Hepatocyte (in vitro differentiated cells): ENCODE data around the gene ESYT3. TPM values are rescaled to one million over a fixed set of nuclear protein-coding genes. Genes with fewer than 3 reads are reported as not detected.

Source experiments
- DNase-seq: peaks from one replicate; pipeline ENCODE4 v3.0.0-alpha.2; 2016; ENCODE audit warnings: low spot score
- H2AFZ ChIP-seq: fragments of 200-600 bp; sonication (generic); 2 replicates; pipeline ENCODE4 v1.6.0; 2016; ENCODE audit warnings: antibody characterized with exemption, mild to moderate bottlenecking
- H3K27ac ChIP-seq: fragments of 200-600 bp; sonication (generic); 2 replicates; pipeline ENCODE4 v1.5.1; 2016; ENCODE audit warnings: mild to moderate bottlenecking
- H3K27me3 ChIP-seq: fragments of 200-600 bp; sonication (generic); 2 replicates; pipeline ENCODE4 v1.6.1; 2016
- H3K36me3 ChIP-seq: fragments of 200-600 bp; sonication (generic); replicated peaks from 2 replicates; pipeline ENCODE4 v1.5.1; 2016; ENCODE audit warnings: low read depth; ENCODE audit not compliant: insufficient read depth
- H3K4me1 ChIP-seq: fragments of 200-600 bp; sonication (generic); 2 replicates; pipeline ENCODE4 v1.5.1; 2016; ENCODE audit warnings: mild to moderate bottlenecking, moderate library complexity; ENCODE audit not compliant: insufficient read depth
- H3K4me2 ChIP-seq: fragments of 200-600 bp; sonication (generic); 2 replicates; pipeline ENCODE4 v1.6.0; 2016
- H3K4me3 ChIP-seq: fragments of 200-600 bp; sonication (generic); 2 replicates; pipeline ENCODE4 v1.5.1; 2016; ENCODE audit warnings: mild to moderate bottlenecking
- H3K79me2 ChIP-seq: fragments of 200-600 bp; sonication (generic); 2 replicates; pipeline ENCODE4 v1.6.0; 2017; ENCODE audit warnings: mild to moderate bottlenecking
- H3K9me2 ChIP-seq: fragments of 200-600 bp; sonication (generic); replicated peaks from 2 replicates; pipeline ENCODE4 v1.6.0; 2017; ENCODE audit warnings: mild to moderate bottlenecking; ENCODE audit not compliant: insufficient read depth
- H3K9me3 ChIP-seq: fragments of 200-600 bp; sonication (generic); 2 replicates; pipeline ENCODE4 v1.5.1; 2016; ENCODE audit warnings: low read depth, mild to moderate bottlenecking
- H4K20me1 ChIP-seq: fragments of 200-600 bp; sonication (generic); 2 replicates; pipeline ENCODE4 v1.6.0; 2016; ENCODE audit warnings: mild to moderate bottlenecking; ENCODE audit not compliant: insufficient read depth, poor library complexity, severe bottlenecking
- EZH2 ChIP-seq: fragments of 200-600 bp; sonication (generic); IDR thresholded peaks from 2 replicates; pipeline ENCODE4 v1.6.1; 2016; ENCODE audit warnings: antibody characterized with exemption, mild to moderate bottlenecking, borderline replicate concordance
- EZH2phosphoT487 ChIP-seq: fragments of 200-600 bp; sonication (generic); IDR thresholded peaks from one replicate; pipeline ENCODE4 v1.6.1; 2018; ENCODE audit warnings: antibody characterized with exemption, mild to moderate bottlenecking, low read depth, moderate library complexity; ENCODE audit not compliant: unreplicated experiment, severe bottlenecking
- WGBS: methylation state at CpG from one replicate; pipeline ENCODE4 v1.1.6; 2016; ENCODE audit warnings: low lambda C conversion rate; ENCODE audit errors: missing lambda C conversion rate; 5-methylcytosine and 5-hydroxymethylcytosine counted together
- polyA plus RNA-seq: library from polyadenylated mRNA; unstranded; fragments of >200 nt; fragmentation: Nextera tagmentation; extraction: Ambion mirVana; gene quantifications from 2 replicates; pipeline ENCODE4 v1.2.1, GENCODE V29; 2016
- total RNA-seq: library from RNA; depleted of rRNA; stranded (reverse); fragments of >200 nt; gene quantifications from 2 replicates; pipeline ENCODE4 v1.2.3, GENCODE V29; 2014
- TF ChIP-seq, protein P1 (sequence below): fragments of 200-600 bp; sonication (generic); IDR thresholded peaks from 2 replicates; pipeline ENCODE4 v1.5.1; 2016; ENCODE audit warnings: antibody characterized with exemption, mild to moderate bottlenecking; ENCODE audit not compliant: poor library complexity

Gene ESYT3
- total and polyA plus RNA-seq, 2 experiments from 2014 or later = 0.47 to 1.1 TPM

DNA sequence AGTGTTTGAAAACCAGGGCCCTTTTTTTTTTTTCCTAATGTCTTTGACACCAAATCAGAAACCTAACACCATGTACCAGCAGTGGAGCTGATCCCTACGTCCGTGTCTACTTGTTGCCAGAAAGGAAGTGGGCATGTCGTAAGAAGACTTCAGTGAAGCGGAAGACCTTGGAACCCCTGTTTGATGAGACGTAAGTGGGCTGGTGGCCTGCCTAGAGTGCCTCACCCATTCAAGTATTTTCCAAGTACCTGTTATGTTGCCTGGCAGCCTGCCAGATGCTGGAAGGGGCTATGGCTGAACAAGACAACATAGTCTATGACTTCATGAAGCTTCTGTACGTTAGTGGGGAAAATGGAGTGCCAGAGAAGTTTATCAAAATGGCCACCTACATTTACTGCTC lies 39.7 kb downstream of the ESYT3 start:
- Histone ChIP-seq H4K20me1 (no peaks in the 10 kb centered on the region), H3K9me3 (no peaks in the 10 kb centered on the region), H3K4me2 (no peak overlapping the region), H3K36me3 (no peaks in the 10 kb centered on the region), H3K4me1 (no peaks in the 10 kb centered on the region), H3K27ac (no peak overlapping the region), H2AFZ (no peak overlapping the region), H3K27me3 (no peaks in the 10 kb centered on the region), H3K79me2 (no peaks in the 10 kb centered on the region), H3K4me3 (no peak overlapping the region), H3K9me2 (no peaks in the 10 kb centered on the region)
- no peak for DNase-seq
- TF ChIP-seq EZH2phosphoT487 (no peak), EZH2 (no peak)
- TF ChIP-seq, protein P1, sequence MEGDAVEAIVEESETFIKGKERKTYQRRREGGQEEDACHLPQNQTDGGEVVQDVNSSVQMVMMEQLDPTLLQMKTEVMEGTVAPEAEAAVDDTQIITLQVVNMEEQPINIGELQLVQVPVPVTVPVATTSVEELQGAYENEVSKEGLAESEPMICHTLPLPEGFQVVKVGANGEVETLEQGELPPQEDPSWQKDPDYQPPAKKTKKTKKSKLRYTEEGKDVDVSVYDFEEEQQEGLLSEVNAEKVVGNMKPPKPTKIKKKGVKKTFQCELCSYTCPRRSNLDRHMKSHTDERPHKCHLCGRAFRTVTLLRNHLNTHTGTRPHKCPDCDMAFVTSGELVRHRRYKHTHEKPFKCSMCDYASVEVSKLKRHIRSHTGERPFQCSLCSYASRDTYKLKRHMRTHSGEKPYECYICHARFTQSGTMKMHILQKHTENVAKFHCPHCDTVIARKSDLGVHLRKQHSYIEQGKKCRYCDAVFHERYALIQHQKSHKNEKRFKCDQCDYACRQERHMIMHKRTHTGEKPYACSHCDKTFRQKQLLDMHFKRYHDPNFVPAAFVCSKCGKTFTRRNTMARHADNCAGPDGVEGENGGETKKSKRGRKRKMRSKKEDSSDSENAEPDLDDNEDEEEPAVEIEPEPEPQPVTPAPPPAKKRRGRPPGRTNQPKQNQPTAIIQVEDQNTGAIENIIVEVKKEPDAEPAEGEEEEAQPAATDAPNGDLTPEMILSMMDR = no peak
- 76% methylated on average over 6 of the region's 6 CpGs for WGBS

DNA sequence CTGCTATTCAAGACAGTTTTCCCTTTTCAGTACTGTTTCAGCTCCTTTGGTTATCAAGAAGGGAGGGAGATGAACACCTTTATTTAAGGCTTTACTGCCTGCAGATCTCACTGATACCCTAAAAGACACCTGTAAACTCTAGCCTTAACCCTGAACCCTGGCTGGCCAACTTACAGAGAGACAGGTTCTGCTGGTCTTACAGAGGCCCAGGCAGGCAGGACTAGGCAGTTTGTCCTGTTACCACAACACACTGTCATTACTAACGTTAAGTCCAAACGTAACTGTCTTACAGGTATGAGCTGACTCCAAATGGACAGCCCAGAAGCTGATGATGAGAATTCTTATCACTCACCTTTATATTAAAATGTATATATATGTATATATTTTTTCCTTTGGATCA lies 42.1 kb downstream of the ESYT3 start:
- H2AFZ ChIP-seq = no peak overlapping the region
- H3K4me2 ChIP-seq = no peak overlapping the region
- no peaks in the 10 kb centered on the region for H3K9me3 ChIP-seq
- no peaks in the 10 kb centered on the region for H3K9me2 ChIP-seq
- no peaks in the 10 kb centered on the region for H4K20me1 ChIP-seq
- WGBS = 81% methylated on average over 2 of the region's 2 CpGs
- TF ChIP-seq, protein P1 = no peak
- TF ChIP-seq EZH2 = no peak
- no peak for TF ChIP-seq EZH2phosphoT487
- no peaks in the 10 kb centered on the region for H3K36me3 ChIP-seq
- H3K4me3 ChIP-seq = no peak overlapping the region
- H3K4me1 ChIP-seq = no peaks in the 10 kb centered on the region
- no peaks in the 10 kb centered on the region for H3K27me3 ChIP-seq
- no peak for DNase-seq
- H3K27ac ChIP-seq = no peak overlapping the region
- no peaks in the 10 kb centered on the region for H3K79me2 ChIP-seq

DNA sequence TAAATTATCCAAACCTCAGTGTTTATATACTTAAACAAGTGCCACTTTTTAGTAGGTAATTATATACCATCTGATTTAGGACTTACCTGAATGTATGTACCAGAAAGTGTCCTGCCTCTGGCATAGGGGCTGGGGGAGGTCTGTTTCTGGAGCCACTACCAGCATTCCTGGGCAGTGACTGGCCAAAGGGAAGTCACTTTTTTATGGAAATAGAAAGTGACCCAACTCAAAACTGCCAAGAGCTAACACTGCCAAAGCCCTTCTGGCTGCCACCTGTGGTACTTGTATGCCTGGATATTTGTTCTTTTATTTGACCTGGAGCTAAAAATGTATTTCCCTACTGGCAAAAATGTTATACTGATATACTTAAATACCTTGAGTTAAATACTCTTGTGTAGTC lies 42.7 kb downstream of the ESYT3 start:
- Histone ChIP-seq H3K4me1 (no peaks in the 10 kb centered on the region), H3K36me3 (no peaks in the 10 kb centered on the region), H3K79me2 (no peaks in the 10 kb centered on the region), H3K27me3 (no peaks in the 10 kb centered on the region), H3K4me2 (no peak overlapping the region), H2AFZ (no peak overlapping the region), H3K9me3 (no peaks in the 10 kb centered on the region), H4K20me1 (no peaks in the 10 kb centered on the region), H3K9me2 (no peaks in the 10 kb centered on the region), H3K4me3 (no peak overlapping the region), H3K27ac (no peak overlapping the region)
- DNase-seq = no peak
- TF ChIP-seq, protein P1 = no peak

DNA sequence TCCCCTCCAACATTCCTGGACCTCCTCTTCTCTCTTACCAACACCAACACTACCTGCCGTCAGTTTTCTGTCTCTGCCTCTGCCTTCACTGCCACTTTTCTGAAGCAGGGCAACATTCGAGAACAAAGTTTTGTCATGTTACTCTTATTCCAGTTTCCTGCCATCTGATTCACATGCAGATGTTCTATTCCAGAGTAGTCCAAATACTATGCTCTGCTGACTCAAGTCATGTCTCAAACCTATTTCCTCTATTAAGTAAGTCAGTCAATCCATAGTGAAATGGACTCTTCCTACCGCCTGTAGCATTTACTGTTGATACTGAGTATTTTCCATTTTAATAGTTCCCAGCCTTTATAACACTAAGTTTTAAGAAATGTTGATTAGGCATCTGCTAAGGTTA lies 43.4 kb downstream of the ESYT3 start:
- no peaks in the 10 kb centered on the region for H3K4me1 ChIP-seq
- no peak overlapping the region for H3K27ac ChIP-seq
- H4K20me1 ChIP-seq = no peaks in the 10 kb centered on the region
- no peak overlapping the region for H2AFZ ChIP-seq
- no peak overlapping the region for H3K4me3 ChIP-seq
- H3K9me2 ChIP-seq = no peaks in the 10 kb centered on the region
- H3K9me3 ChIP-seq = no peaks in the 10 kb centered on the region
- H3K79me2 ChIP-seq = no peaks in the 10 kb centered on the region
- no peak overlapping the region for H3K4me2 ChIP-seq
- H3K27me3 ChIP-seq = no peaks in the 10 kb centered on the region
- WGBS = 87% methylated on average over 3 of the region's 3 CpGs
- DNase-seq = no peak
- no peak for TF ChIP-seq EZH2
- H3K36me3 ChIP-seq = no peaks in the 10 kb centered on the region
